ENCODE data around the gene SCN7A.

DNA sequence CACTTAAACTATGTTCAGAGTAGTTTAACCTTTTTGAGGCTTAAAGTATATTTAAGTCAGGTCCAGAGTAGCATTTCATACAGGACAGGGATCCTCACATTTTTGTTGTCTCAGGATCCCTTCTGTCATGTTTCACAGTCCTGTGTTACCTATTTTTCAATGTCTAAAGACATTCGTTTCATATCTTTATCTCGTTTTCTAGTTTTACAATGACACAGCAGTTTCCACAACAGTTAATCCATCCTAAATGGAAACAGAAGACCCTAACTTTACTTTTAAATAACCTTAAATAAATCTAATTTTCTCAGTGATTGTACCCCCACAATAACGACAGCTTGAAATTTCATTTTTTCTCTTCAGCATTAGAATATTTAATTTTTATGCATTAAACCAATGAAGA lies 101.0 kb downstream of the SCN7A start:
- TF ChIP-seq, protein P1, sequence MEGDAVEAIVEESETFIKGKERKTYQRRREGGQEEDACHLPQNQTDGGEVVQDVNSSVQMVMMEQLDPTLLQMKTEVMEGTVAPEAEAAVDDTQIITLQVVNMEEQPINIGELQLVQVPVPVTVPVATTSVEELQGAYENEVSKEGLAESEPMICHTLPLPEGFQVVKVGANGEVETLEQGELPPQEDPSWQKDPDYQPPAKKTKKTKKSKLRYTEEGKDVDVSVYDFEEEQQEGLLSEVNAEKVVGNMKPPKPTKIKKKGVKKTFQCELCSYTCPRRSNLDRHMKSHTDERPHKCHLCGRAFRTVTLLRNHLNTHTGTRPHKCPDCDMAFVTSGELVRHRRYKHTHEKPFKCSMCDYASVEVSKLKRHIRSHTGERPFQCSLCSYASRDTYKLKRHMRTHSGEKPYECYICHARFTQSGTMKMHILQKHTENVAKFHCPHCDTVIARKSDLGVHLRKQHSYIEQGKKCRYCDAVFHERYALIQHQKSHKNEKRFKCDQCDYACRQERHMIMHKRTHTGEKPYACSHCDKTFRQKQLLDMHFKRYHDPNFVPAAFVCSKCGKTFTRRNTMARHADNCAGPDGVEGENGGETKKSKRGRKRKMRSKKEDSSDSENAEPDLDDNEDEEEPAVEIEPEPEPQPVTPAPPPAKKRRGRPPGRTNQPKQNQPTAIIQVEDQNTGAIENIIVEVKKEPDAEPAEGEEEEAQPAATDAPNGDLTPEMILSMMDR (IDR thresholded peaks at IDR 0.05) = no peak
- no peak for TF ChIP-seq POLR2A (IDR thresholded peaks at IDR 0.05)
- TF ChIP-seq EP300 (IDR thresholded peaks at IDR 0.05) = no peak

All from ovary (tissue), 3 donors.